Naive B cell (primary cell): ENCODE results near the gene ABCG8. TPM values are rescaled to one million over a fixed set of nuclear protein-coding genes. Genes with fewer than 3 reads are reported as not detected.
A peak's percentile ranks its signal among the peaks of the same experiment; 100 is the strongest.
"Not testable (repeated sequence)": the region's sequence is repeated elsewhere in the genome, so short reads cannot be mapped to it uniquely, and the experiment has no call there.

Experiments used
- ATAC-seq, 2 donors: fragments of 150-1000 bp; cut with Tn5 transposase; 2 replicates each; pipeline ENCODE4 v1.10.0; 2021; ENCODE audit warnings: low read depth in 2 of 2, mild to moderate bottlenecking in 2 of 2, moderate library complexity in 2 of 2
- DNase-seq: peaks from one replicate; pipeline ENCODE4 v3.0.0; 2022
- H3K27ac Mint-ChIP-seq, 6 donors: one replicate each; pipeline ENCODE4 v1.8.0; 2020 to 2022; ENCODE audit warnings: mild to moderate bottlenecking in 6 of 6, mixed read lengths in 6 of 6, moderate library complexity in 5 of 6, inconsistent platforms in 2 of 6
- H3K27me3 Mint-ChIP-seq, 3 donors: one replicate each; pipeline ENCODE4 v1.8.0; 2021 to 2022; ENCODE audit warnings: mixed read lengths in 3 of 3, mild to moderate bottlenecking in 1 of 3
- H3K36me3 Mint-ChIP-seq, 2 donors: one replicate each; pipeline ENCODE4 v1.8.0; 2020 to 2022; ENCODE audit warnings: mixed read lengths in 2 of 2, inconsistent platforms in 1 of 2, mild to moderate bottlenecking in 1 of 2
- H3K4me1 Mint-ChIP-seq, 3 donors: one replicate each; pipeline ENCODE4 v1.8.0; 2020 to 2022; ENCODE audit warnings: mixed read lengths in 3 of 3, inconsistent platforms in 1 of 3, mild to moderate bottlenecking in 1 of 3, moderate library complexity in 1 of 3
- H3K4me3 Mint-ChIP-seq, 8 donors: one replicate each; pipeline ENCODE4 v1.8.0; 2020 to 2022; ENCODE audit warnings: mild to moderate bottlenecking in 8 of 8, mixed read lengths in 8 of 8, moderate library complexity in 8 of 8, inconsistent platforms in 2 of 8
- H3K9me3 Mint-ChIP-seq, 7 donors: one replicate each; pipeline ENCODE4 v1.8.0; 2020 to 2022; ENCODE audit warnings: mixed read lengths in 7 of 7, mild to moderate bottlenecking in 5 of 7, inconsistent platforms in 2 of 7, moderate library complexity in 1 of 7
- polyA plus RNA-seq, 6 donors: library from polyadenylated mRNA; unstranded; fragments of 300-500 nt; fragmentation: Illumina TruSeq; gene quantifications; one replicate each; pipeline ENCODE4 v1.2.3, GENCODE V29; 2021; ENCODE audit warnings: low read depth in 6 of 6

The ABCG8 gene
- polyA plus RNA-seq, 6 donors from 2014 or later: 0.05 to 0.12 TPM; not detected in 4

- Mint-ChIP-seq H3K27me3 (no peaks in the 10 kb centered on the region), H3K9me3 (no peaks in the 10 kb centered on the region), H3K4me1 (no peaks in the 10 kb centered on the region), H3K27ac (no peak overlapping the region), H3K4me3 (no peak overlapping the region), H3K36me3 (peaks cover 26 to 73% of the 10 kb centered on the region in 2 donors)
- DNase-seq: no peak
- no peak for ATAC-seq
These were observed 52.1 kb downstream of the ABCG8 start for GRCh38 chr2:43890855-43891254.

DNA sequence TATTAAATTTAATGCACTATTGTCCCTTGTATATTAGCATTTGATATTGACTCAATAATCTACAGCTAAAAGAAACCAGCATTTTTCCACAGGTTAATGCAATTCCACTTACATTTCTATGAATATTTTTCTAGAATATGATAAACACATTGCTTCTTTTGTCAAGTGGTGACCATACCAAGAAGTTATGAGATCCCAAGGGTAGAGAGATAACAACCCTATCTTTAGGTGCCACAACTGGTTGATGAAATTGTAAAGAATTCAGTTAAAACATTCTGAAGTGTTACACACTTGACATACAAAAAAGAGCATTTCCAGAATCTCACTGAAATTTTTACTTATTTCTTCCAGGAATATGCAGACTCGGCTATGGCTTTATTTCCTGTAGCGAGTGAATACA is 56.0 kb downstream of the ABCG8 start:
- no peak for ATAC-seq
- H3K27ac Mint-ChIP-seq: no peak overlapping the region
- H3K4me3 Mint-ChIP-seq: no peak overlapping the region
- H3K36me3 Mint-ChIP-seq: peaks cover 24 to 62% of the 10 kb centered on the region in 2 donors
- DNase-seq: no peak
- no peaks in the 10 kb centered on the region for H3K9me3 Mint-ChIP-seq
- H3K4me1 Mint-ChIP-seq: peaks cover 0 to 4% (median 0%) of the 10 kb centered on the region in 3 donors
- H3K27me3 Mint-ChIP-seq: no peaks in the 10 kb centered on the region

DNA sequence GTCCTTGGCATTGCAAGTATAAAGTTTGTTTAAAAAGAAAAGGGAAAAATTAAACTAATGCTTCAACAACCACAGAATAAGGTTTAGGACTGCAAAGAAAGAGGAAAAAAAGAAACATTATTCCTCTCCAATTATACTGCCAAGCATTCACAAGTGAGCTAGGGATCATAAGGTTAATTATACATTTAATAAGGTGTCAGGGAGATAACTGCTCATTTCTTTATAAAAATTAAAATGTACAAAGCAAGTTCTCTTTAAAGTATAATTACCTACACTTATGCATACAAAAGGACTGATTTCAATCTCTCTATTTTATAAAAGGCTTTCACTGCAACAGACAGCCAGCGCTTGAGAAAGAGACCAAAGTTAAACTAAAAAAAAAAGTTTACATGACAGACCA is 58.1 kb downstream of the ABCG8 start:
- H3K36me3 Mint-ChIP-seq: peaks cover 24 to 45% of the 10 kb centered on the region in 2 donors

GRCh38 chr2:43897492-43897891 is 58.7 kb downstream of the ABCG8 start:
- DNase-seq (no peak), ATAC-seq (no peak)
- H3K27ac Mint-ChIP-seq: no peak overlapping the region
- H3K9me3 Mint-ChIP-seq: no peaks in the 10 kb centered on the region
- peaks cover 0 to 4% (median 0%) of the 10 kb centered on the region in 3 donors for H3K4me1 Mint-ChIP-seq
- H3K36me3 Mint-ChIP-seq: peaks cover 20 to 39% of the 10 kb centered on the region in 2 donors
- H3K27me3 Mint-ChIP-seq: no peaks in the 10 kb centered on the region
- H3K4me3 Mint-ChIP-seq: no peak overlapping the region

More for the DNA sequence above, 58.1 kb downstream of the ABCG8 start:
- no peaks in the 10 kb centered on the region for H3K27me3 Mint-ChIP-seq
- no peak for DNase-seq
- H3K9me3 Mint-ChIP-seq: no peaks in the 10 kb centered on the region
- no peak overlapping the region for H3K4me3 Mint-ChIP-seq
- ATAC-seq: no peak
- H3K4me1 Mint-ChIP-seq: peaks cover 0 to 4% (median 0%) of the 10 kb centered on the region in 3 donors
- peak overlapping the region in 1 of 6 donors; percentile 63 for H3K27ac Mint-ChIP-seq

DNA sequence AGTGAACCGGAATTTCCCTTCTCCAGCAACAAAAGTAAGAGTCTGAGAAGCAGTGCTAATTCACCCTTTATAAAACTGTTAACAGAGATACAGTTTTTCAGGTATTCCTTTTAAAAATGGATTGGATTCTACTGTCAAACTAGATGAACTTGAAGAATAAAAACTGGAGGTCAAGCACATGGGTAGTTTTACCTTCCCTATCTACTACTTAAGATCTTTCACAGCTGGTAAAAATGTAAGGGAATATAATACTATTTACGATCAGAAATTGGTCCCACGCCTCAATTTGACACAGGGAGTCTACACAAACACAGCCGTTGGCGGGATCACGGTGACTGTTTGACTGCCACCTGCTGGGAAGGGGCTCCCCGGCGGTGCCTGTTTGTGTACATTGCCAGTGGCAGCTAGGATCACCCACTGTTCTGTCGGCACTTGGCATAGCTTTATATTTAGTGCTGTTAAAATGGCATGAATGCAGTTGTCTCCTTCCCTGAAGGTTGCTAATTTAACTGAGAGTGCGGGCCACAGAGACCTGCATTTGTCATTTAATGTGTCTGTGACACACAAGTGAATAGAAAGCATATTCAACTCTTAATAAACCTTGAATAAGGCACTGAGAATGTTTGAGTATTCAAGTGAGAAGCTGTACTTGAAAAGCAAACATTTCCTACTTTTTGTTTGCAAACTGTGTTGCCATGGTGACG is 59.5 kb downstream of the ABCG8 start:
- H3K4me3 Mint-ChIP-seq: no peak overlapping the region
- DNase-seq (no peak), ATAC-seq (no peak)
- H3K4me1 Mint-ChIP-seq: peaks cover 0 to 4% (median 0%) of the 10 kb centered on the region in 3 donors
- H3K9me3 Mint-ChIP-seq: no peaks in the 10 kb centered on the region
- H3K36me3 Mint-ChIP-seq: peaks cover 14 to 31% of the 10 kb centered on the region in 2 donors
- H3K27ac Mint-ChIP-seq: peak overlapping the region in 1 of 6 donors; percentile 38
- no peaks in the 10 kb centered on the region for H3K27me3 Mint-ChIP-seq

DNA sequence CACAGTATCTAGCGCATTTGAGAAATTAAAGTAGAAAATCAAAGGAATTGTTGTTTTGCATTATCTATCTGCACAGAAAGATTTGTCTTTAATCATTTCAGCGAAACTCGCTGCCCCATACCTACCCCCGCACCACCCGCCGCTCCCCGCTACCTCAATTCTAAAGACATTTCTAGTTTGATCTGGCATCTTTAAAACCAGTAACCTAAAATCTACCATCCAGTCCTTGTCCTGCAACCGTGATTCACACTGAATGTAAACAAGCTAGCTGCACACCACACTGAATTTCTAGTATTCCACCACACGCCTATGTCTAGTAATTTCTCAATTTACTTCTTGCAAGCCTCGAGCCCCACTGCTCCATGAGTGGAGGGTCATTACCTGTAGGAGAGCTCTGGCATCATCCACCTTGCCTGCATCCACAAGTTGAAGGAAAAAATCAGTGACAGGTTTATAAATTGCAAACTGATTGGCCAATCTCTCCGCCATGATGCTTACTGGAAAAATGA is 60.1 kb downstream of the ABCG8 start:
- no peaks in the 10 kb centered on the region for H3K9me3 Mint-ChIP-seq
- H3K4me3 Mint-ChIP-seq: no peak overlapping the region
- peaks cover 0 to 4% (median 0%) of the 10 kb centered on the region in 3 donors for H3K4me1 Mint-ChIP-seq
- H3K27ac Mint-ChIP-seq: peak overlapping the region in 1 of 6 donors; percentile 38
- H3K27me3 Mint-ChIP-seq: no peaks in the 10 kb centered on the region
- DNase-seq (no peak), ATAC-seq (no peak)
- peaks cover 14 to 25% of the 10 kb centered on the region in 2 donors for H3K36me3 Mint-ChIP-seq

- Mint-ChIP-seq H3K9me3 (no peaks in the 10 kb centered on the region), H3K27ac (no peak overlapping the region), H3K36me3 (peaks cover 14 to 23% of the 10 kb centered on the region in 2 donors), H3K27me3 (no peaks in the 10 kb centered on the region), H3K4me3 (no peak overlapping the region), H3K4me1 (peaks cover 0 to 4% (median 0%) of the 10 kb centered on the region in 3 donors)
- no peak for ATAC-seq
- DNase-seq: no peak
These were observed 60.8 kb downstream of the ABCG8 start for GRCh38 chr2:43899589-43899988.

DNA sequence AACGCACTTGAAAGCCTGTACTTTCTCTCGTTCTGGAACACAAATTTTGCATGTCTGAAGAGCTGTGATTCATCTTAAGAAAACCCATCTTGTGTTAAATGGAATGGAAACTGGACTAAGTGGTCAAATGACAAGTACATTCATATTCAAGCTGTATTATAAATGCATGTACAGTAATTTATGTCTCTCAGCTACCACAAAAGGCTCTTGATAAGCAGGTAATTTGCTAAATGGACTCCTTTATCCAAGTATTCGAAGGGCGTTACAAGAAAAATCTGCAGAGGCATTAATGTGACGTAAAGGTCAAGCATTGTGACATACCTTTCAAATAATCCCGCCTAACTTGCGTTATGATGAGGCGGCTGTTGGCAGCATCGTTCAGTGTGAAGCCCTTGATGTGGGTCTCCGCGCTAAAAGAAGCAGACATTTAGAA is 66.6 kb downstream of the ABCG8 start:
- H3K9me3 Mint-ChIP-seq: no peaks in the 10 kb centered on the region
- no peak overlapping the region for H3K27ac Mint-ChIP-seq
- DNase-seq (no peak), ATAC-seq (no peak)
- peaks cover 17 to 20% of the 10 kb centered on the region in 2 donors for H3K36me3 Mint-ChIP-seq
- H3K4me1 Mint-ChIP-seq: peaks cover 0 to 5% (median 0%) of the 10 kb centered on the region in 3 donors
- H3K4me3 Mint-ChIP-seq: no peak overlapping the region
- H3K27me3 Mint-ChIP-seq: no peaks in the 10 kb centered on the region

- no peaks in the 10 kb centered on the region for H3K9me3 Mint-ChIP-seq
- ATAC-seq (no peak), DNase-seq (no peak)
- peaks cover 0 to 5% (median 0%) of the 10 kb centered on the region in 3 donors for H3K4me1 Mint-ChIP-seq
- H3K27ac Mint-ChIP-seq: no peak overlapping the region
- no peaks in the 10 kb centered on the region for H3K27me3 Mint-ChIP-seq
- no peak overlapping the region for H3K4me3 Mint-ChIP-seq
- peaks cover 17 to 20% of the 10 kb centered on the region in 2 donors for H3K36me3 Mint-ChIP-seq
These were observed 67.1 kb downstream of the ABCG8 start for GRCh38 chr2:43905871-43906270.

DNA sequence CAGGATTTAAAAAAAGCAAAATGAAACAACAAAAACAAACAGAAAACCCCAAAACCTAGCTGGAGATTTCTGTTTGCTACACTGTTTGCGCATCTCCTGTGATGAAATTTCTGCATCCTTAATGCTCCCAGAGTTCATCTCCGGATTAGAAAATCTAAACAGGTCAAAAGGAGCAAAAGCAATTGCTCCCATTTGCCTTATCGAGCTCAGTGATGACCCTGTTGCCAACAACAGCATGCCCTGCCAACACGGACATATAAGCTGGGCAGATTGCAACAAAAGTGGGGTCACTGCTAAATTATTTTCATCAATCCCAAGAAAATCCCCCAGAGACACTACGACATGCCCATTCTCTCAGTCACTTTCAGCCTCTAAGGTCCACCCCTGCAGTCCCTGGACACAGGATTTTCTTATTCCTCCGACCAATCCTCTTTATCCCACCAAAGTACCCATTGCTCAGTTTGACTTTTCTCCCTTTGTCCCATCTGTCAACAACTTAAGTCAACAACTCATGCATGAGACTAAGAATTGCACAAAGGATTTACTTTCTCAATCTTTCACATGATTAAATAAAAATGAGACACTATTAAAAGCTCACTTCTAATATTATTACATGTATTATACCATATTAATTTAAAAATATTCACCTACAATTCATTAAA is 67.8 kb downstream of the ABCG8 start:
- H3K36me3 Mint-ChIP-seq: peaks cover 17 to 20% of the 10 kb centered on the region in 2 donors

DNA sequence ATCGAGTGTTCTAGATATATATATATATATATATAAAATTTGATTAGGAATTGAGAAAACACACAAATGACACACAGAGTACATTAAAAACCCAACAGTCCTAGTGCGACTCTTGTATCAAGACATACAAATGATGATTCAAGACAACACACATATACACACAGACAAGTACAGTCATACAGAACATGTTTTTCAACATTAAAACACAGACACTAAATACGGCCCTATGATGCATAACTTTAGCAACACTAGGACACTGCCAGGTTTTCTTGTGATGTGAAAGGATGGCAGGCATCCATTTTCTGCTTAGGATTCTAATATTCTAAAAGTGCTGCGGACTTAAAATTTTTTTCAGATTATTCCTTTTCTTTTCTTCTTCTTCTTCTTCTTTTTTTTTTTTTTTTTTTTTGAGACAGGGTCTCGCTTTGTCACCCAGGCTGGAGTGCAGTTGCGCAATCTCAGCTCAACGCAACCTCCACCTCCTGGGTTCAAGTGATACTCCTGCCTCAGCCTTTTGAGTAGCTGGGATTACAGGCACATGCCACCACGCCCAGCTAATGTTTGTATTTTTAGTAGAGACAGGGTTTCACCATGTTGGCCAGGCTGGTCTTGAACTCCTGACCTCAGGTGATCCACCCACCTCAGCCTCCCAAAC is 72.5 kb downstream of the ABCG8 start:
- not testable (repeated sequence) for DNase-seq, H3K4me3 Mint-ChIP-seq, H3K9me3 Mint-ChIP-seq, ATAC-seq, H3K4me1 Mint-ChIP-seq, H3K27ac Mint-ChIP-seq, H3K27me3 Mint-ChIP-seq
- peaks cover 20 to 29% of the 10 kb centered on the region in 2 donors for H3K36me3 Mint-ChIP-seq

More for the DNA sequence above, 67.8 kb downstream of the ABCG8 start:
- ATAC-seq (no peak), DNase-seq (no peak)
- Mint-ChIP-seq H3K27me3 (no peaks in the 10 kb centered on the region), H3K27ac (peak overlapping the region in 2 of 6 donors; percentile 29 to 72), H3K9me3 (no peaks in the 10 kb centered on the region), H3K4me1 (peaks cover 0 to 5% (median 0%) of the 10 kb centered on the region in 3 donors), H3K4me3 (no peak overlapping the region)

DNA sequence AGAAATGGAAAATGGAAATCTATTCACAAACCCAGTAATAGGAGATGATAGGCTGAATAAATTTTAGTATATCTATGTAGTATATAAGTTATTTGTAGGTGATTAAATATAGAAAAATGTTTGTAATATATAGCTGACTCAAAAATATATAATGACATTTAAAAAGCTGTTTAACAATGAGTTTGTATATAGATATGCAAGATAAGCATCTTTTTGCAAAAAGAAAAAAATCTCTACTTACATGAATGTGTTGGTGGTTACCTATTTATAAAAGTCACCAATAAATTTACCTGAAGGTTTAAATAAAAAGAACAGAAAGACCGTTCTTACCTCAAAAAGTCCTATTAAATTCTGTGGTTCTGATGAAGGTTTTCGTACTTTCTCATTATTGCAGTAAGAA is 85.7 kb downstream of the ABCG8 start:
- H3K4me3 Mint-ChIP-seq: no peak overlapping the region
- ATAC-seq (no peak), DNase-seq (no peak)
- H3K36me3 Mint-ChIP-seq: peaks cover 0 to 7% of the 10 kb centered on the region in 2 donors
- H3K9me3 Mint-ChIP-seq: no peaks in the 10 kb centered on the region
- H3K27ac Mint-ChIP-seq: no peak overlapping the region
- no peaks in the 10 kb centered on the region for H3K4me1 Mint-ChIP-seq
- H3K27me3 Mint-ChIP-seq: no peaks in the 10 kb centered on the region

DNA sequence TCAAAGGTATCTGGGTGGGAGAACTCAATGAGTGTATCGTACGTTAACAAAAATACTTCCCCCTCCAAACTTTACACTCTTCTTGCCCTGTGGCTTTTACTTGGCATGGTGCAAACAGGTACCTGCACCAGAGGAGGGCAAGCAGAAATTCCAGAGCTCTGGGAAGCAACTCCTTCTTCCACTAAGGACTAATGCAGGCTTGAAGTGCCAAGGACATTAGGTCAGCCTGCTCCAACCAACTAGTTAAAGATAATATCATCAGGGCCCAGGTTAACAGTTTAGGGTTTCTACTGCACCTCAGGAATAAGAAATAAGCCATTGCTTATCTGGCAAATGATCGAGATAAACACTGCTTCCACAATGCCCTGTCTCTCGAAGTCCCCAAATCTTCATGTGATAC is 86.7 kb downstream of the ABCG8 start:
- H3K27me3 Mint-ChIP-seq: no peaks in the 10 kb centered on the region
- ATAC-seq (no peak), DNase-seq (no peak)
- H3K36me3 Mint-ChIP-seq: peaks cover 6 to 7% of the 10 kb centered on the region in 2 donors
- no peak overlapping the region for H3K4me3 Mint-ChIP-seq
- H3K9me3 Mint-ChIP-seq: no peaks in the 10 kb centered on the region
- H3K27ac Mint-ChIP-seq: peak overlapping the region in 1 of 6 donors; percentile 47
- H3K4me1 Mint-ChIP-seq: no peaks in the 10 kb centered on the region
